Lower lobe of right lung (tissue), 2 donors: ENCODE measurements around the gene DHPS. TPM values are rescaled to one million over a fixed set of nuclear protein-coding genes. Genes with fewer than 3 reads are reported as not detected.

Source experiments
- ATAC-seq, 2 donors: fragments of 200-7000 bp; cut with Tn5 transposase; one replicate each; pipeline ENCODE4 v1.9.1; 2020 to 2022; ENCODE audit warnings: mild to moderate bottlenecking in 2 of 2, moderate library complexity in 2 of 2
- DNase-seq: peaks from one replicate; pipeline ENCODE4 v3.0.0-alpha.2; 2020
- H3K27ac ChIP-seq: fragments of 200-600 bp; one replicate; pipeline ENCODE4 v1.8.0; 2022
- H3K27me3 ChIP-seq: fragments of 200-600 bp; one replicate; pipeline ENCODE4 v1.8.0; 2022; ENCODE audit warnings: low read depth
- H3K36me3 ChIP-seq: fragments of 200-600 bp; one replicate; pipeline ENCODE4 v1.8.0; 2022; ENCODE audit warnings: mild to moderate bottlenecking
- H3K4me1 ChIP-seq: fragments of 200-600 bp; one replicate; pipeline ENCODE4 v1.8.0; 2022
- H3K4me3 ChIP-seq: fragments of 200-600 bp; one replicate; pipeline ENCODE4 v1.8.0; 2022; ENCODE audit warnings: mild to moderate bottlenecking
- H3K9me3 ChIP-seq: fragments of 200-600 bp; one replicate; pipeline ENCODE4 v1.8.0; 2022
- intact Hi-C: fragments of 100-400 bp; cut with DNase I; formaldehyde crosslinking; loops from one replicate; pipeline ENCODE4 v1.11.0; 2022
- total RNA-seq: library from RNA; stranded (reverse); fragmentation: NEBNext Ultra II Directional; extraction: Animal tissue kit (Norgen Biotek cat#: 25700); gene quantifications from one replicate; pipeline ENCODE4 v1.2.1, GENCODE V29; 2021
- TF ChIP-seq, protein P1 (sequence below): fragments of 200-600 bp; IDR thresholded peaks from one replicate; pipeline ENCODE4 v1.8.0; 2022; ENCODE audit warnings: antibody characterized with exemption, mild to moderate bottlenecking
- donor health status: DM: no; HTN: yes; CAD: no; lungs with severe emphysema.

Gene DHPS
- total RNA-seq, 1 donor from 2014 or later: 77.0 TPM

DNA sequence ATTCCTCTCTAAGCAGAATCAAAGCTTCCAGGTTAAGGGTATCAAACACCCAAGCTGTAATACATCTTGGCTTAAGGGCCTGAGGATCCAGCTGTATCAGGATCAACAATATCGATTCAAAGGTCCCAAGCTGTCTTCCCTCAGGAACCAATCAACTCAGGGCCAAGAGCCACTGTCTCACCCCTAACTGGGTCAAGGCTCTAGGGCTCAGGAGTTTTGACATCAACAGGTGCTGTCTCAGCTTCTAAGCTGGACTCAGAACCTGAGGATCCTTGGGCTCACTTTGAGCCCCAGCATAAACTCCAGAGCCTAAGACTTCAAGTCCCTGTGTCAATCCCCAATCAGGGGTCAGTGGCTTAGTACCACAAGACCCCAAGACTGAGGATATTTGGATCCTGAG, 13.8 kb upstream of the DHPS start:
- Histone ChIP-seq H3K27me3 (no peaks in the 10 kb centered on the region), H3K4me3 (peak overlapping the region; percentile 97), H3K27ac (no peak overlapping the region), H3K9me3 (no peaks in the 10 kb centered on the region), H3K36me3 (peaks cover 16% of the 10 kb centered on the region), H3K4me1 (peaks cover 20% of the 10 kb centered on the region)
- DNase-seq: no peak
- intact Hi-C loops: no loop called here
- TF ChIP-seq, protein P1, sequence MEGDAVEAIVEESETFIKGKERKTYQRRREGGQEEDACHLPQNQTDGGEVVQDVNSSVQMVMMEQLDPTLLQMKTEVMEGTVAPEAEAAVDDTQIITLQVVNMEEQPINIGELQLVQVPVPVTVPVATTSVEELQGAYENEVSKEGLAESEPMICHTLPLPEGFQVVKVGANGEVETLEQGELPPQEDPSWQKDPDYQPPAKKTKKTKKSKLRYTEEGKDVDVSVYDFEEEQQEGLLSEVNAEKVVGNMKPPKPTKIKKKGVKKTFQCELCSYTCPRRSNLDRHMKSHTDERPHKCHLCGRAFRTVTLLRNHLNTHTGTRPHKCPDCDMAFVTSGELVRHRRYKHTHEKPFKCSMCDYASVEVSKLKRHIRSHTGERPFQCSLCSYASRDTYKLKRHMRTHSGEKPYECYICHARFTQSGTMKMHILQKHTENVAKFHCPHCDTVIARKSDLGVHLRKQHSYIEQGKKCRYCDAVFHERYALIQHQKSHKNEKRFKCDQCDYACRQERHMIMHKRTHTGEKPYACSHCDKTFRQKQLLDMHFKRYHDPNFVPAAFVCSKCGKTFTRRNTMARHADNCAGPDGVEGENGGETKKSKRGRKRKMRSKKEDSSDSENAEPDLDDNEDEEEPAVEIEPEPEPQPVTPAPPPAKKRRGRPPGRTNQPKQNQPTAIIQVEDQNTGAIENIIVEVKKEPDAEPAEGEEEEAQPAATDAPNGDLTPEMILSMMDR: no peak
- no peak for ATAC-seq

DNA sequence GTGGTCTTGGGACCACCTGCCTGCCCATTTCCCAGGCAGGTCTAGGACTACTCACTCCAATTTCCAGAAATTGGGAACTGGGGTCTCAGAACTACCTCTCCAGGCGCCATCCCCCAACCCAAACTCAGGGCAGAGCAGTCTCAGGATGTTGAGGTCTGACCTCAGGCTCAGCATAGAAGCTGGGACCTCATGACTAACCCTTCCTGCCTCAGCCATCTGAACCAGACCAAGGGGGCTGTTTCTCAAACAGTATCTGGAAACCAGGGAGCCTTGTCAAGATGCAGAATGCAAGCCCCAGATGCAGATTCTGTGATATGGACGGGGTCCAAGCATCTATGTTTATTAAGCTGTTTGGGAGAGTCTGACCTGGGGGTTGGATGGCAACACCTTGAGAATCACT, 13.4 kb upstream of the DHPS start:
- H3K4me3 ChIP-seq: no peak overlapping the region
- H3K27ac ChIP-seq: no peak overlapping the region
- H3K27me3 ChIP-seq: no peaks in the 10 kb centered on the region
- TF ChIP-seq, protein P1: no peak
- ATAC-seq (no peak), DNase-seq (no peak)
- H3K4me1 ChIP-seq: peaks cover 20% of the 10 kb centered on the region
- H3K36me3 ChIP-seq: peaks cover 12% of the 10 kb centered on the region
- H3K9me3 ChIP-seq: no peaks in the 10 kb centered on the region
- intact Hi-C loops: no loop called here

DNA sequence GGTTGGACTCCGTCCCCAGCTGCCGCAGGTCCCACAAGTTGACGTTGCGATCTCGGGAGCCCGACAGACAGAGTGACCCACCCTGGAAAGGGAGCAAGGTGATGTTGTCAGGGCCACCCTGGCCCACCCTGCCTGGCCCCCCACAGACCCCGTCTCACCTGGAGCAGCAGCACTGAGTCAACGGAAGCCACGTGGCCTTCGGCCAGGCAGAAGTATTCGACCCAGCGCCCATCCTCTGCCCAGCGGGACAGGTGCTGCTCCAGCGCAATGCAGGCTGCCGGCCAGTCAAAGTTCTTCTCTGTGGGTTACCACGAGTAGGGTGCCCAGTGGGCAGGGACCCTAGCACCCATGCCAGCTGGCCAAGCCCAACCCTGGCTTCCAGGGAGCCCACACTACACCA, 13.0 kb upstream of the DHPS start:
- H3K36me3 ChIP-seq: peaks cover 8% of the 10 kb centered on the region
- ATAC-seq (no peak), DNase-seq (no peak)
- H3K27me3 ChIP-seq: no peaks in the 10 kb centered on the region
- peaks cover 20% of the 10 kb centered on the region for H3K4me1 ChIP-seq
- intact Hi-C loops: no loop called here
- TF ChIP-seq, protein P1: no peak
- H3K9me3 ChIP-seq: no peaks in the 10 kb centered on the region
- H3K27ac ChIP-seq: no peak overlapping the region
- no peak overlapping the region for H3K4me3 ChIP-seq

DNA sequence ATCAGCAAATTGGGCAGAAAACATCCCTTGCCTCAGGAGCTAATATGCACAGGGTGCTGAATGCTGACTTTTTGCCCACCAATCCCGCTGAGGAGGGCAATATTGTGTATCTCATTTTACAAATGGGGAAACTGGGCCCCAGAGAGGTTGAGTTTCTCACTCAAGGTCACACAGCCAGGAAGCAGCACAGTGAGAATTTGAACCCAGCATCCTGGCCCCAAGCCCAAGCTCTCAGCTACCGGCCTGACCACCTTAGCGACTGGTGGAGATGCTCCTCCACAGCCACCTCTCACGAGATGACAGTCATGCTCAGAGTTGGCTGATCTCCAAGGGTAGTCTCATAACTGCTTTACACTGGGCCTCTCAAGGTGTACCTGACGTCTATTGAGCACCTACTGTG, 11.3 kb upstream of the DHPS start:
- H3K27me3 ChIP-seq: no peaks in the 10 kb centered on the region
- DNase-seq (no peak), ATAC-seq (no peak)
- TF ChIP-seq, protein P1: no peak
- peaks cover 20% of the 10 kb centered on the region for H3K4me1 ChIP-seq
- no peaks in the 10 kb centered on the region for H3K9me3 ChIP-seq
- intact Hi-C loops: no loop called here
- no peak overlapping the region for H3K27ac ChIP-seq
- peaks cover 4% of the 10 kb centered on the region for H3K36me3 ChIP-seq
- H3K4me3 ChIP-seq: no peak overlapping the region

DNA sequence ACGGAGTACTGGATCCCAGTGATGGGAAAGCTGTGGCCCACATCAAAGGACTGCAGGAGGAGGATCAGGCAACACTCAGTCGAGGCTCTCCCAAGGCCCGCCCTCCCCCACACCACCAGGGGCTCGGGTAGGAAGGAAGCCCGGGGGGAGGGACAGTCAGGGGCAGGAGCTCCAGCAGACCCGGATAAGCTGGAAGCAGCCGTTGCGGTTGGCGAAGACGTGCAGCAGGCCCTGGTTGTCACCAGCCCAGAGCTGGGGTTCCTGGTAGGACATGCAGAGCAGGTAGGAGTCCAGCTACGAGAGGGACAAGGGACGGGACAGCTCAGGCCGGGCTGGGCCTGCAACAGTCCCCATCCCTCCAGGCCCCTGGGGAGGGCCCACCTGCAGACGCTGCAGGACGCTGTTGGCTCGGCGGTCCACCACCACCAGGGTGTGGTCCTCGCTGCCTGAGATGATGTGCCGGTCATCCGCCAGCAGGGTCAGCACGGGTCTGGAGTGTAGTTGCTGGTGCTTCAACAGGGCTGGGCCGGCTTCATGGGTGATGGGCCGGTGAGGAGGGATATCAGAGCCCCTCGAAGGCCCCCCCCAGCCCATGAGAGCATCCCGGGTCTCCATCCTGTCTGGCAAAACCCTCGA, 8.0 kb upstream of the DHPS start:
- no peaks in the 10 kb centered on the region for H3K4me1 ChIP-seq
- TF ChIP-seq, protein P1: no peak
- DNase-seq (no peak), ATAC-seq (peak in 1 of 2 donors; percentile 10)
- intact Hi-C loops: no loop called here
- H3K9me3 ChIP-seq: no peaks in the 10 kb centered on the region
- no peak overlapping the region for H3K27ac ChIP-seq
- no peaks in the 10 kb centered on the region for H3K27me3 ChIP-seq
- peaks cover 4% of the 10 kb centered on the region for H3K36me3 ChIP-seq
- no peak overlapping the region for H3K4me3 ChIP-seq
